Measurements from ENCODE around the gene RTN3. TPM values are rescaled to one million over a fixed set of nuclear protein-coding genes. Genes with fewer than 3 reads are reported as not detected.

RTN3 gene
- total and polyA plus RNA-seq, 9 of the 15 experiments (the other 6 are each of a cell fraction or from before 2014, with no cell fraction given) = 41.6 to 169 (median 93.5) TPM

DNA sequence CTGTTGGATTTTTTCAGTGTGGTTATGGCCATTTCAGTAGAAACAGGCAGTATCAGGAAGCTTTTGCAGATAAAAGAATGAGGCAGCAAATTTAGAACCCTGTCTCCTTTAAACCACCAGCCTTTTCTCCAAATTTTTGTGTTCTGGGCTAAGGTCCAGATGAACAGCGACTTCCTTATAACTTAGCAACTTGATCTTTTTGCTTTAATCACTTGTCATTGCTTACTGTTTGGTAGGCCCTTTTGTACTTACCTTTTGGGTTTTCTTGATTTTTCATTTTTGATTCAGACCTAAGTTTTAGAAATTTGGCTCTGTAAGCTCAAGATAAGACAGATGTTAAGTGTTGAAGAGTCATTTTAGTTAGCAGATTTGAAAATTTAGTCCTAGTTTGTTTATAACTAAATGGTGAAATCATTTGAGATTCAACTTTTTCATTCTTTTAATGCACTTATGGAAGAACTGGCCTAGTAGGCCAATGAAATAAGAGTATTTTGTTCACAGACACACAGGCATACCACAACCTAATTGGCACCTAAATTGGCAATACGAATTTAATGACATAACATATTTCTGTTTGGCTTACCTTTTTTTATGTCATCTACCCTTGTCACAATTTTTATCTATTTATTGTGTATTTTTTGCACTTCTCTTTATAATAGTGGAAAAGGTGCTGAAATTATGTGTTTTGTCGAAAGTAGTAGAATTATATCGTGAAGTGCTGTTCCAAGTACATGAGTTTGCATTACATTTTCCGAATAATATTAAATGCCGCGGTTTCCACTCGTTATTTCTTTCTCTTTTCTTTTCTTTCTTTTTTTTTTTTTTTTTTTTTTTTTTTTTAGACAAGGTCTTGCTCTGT lies 2.1 kb downstream of the RTN3 start (continued):
- TF ChIP-seq SMARCE1 (IDR thresholded peaks at IDR 0.05) (peak; percentile 50), SIN3B (IDR thresholded peaks at IDR 0.05; ENCODE audit: low read depth) (no peak), ARID1B (IDR thresholded peaks at IDR 0.05) (peak; percentile 68), SMARCC2 (IDR thresholded peaks at IDR 0.05; ENCODE audit: low read depth) (peak; percentile 28; the same call in 1 of the 2 replicates), NFE2 (IDR thresholded peaks at IDR 0.05; ENCODE audit: low read depth) (peak; percentile 92), DPF2 (IDR thresholded peaks at IDR 0.05) (peak; percentile 59; the same call in 1 of the 2 replicates), AFF1 (IDR thresholded peaks at IDR 0.05; ENCODE audit: low read depth in 1 of 2, partially characterized antibody in 2 of 2) (peak; percentile 42 to 59), ZNF274 (IDR thresholded peaks at IDR 0.05; ENCODE audit: borderline replicate concordance, low read depth, low read length) (no peak), SPI1 (IDR thresholded peaks at IDR 0.05; ENCODE audit: borderline replicate concordance, low read depth, low read length) (0 out of 2 replicates have a peak, but pooled peaks have one; percentile 23), ZNF592 (IDR thresholded peaks at IDR 0.05) (no peak), SMARCA4 (IDR thresholded peaks at IDR 0.05) (peak; percentile 76), C11orf30 (IDR thresholded peaks at IDR 0.05; ENCODE audit: low read depth) (peak; percentile 93), POLR2H (tag; IDR thresholded peaks at IDR 0.05; ENCODE audit: low read depth) (peak; percentile 56), CHD1 (IDR thresholded peaks at IDR 0.05; ENCODE audit: low read length) (peak; percentile 6), ARNT (IDR thresholded peaks at IDR 0.05) (peak in 1 of 2 experiments; percentile 20; a peak in 1 of 4 replicates)
- TF ChIP-seq, protein P1, sequence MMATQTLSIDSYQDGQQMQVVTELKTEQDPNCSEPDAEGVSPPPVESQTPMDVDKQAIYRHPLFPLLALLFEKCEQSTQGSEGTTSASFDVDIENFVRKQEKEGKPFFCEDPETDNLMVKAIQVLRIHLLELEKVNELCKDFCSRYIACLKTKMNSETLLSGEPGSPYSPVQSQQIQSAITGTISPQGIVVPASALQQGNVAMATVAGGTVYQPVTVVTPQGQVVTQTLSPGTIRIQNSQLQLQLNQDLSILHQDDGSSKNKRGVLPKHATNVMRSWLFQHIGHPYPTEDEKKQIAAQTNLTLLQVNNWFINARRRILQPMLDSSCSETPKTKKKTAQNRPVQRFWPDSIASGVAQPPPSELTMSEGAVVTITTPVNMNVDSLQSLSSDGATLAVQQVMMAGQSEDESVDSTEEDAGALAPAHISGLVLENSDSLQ (IDR thresholded peaks at IDR 0.05) = peak; percentile 12; the same call in 1 of the 2 replicates
- TF ChIP-seq, protein P2, sequence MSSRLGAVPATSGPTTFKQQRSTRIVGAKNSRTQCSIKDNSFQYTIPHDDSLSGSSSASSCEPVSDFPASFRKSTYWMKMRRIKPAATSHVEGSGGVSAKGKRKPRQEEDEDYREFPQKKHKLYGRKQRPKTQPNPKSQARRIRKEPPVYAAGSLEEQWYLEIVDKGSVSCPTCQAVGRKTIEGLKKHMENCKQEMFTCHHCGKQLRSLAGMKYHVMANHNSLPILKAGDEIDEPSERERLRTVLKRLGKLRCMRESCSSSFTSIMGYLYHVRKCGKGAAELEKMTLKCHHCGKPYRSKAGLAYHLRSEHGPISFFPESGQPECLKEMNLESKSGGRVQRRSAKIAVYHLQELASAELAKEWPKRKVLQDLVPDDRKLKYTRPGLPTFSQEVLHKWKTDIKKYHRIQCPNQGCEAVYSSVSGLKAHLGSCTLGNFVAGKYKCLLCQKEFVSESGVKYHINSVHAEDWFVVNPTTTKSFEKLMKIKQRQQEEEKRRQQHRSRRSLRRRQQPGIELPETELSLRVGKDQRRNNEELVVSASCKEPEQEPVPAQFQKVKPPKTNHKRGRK (tag; IDR thresholded peaks at IDR 0.05) = peak; percentile 31; the same call in 1 of the 2 replicates

Data from K562 (cell line).